Fibroblast of the aortic adventitia (primary cell): ENCODE measurements around the gene EMX1. TPM values are rescaled to one million over a fixed set of nuclear protein-coding genes. Genes with fewer than 3 reads are reported as not detected.
A peak's percentile ranks its signal among the peaks of the same experiment; 100 is the strongest.

Experiments used
- DNase-seq: peaks from one replicate; pipeline ENCODE4 v3.0.0-alpha.2; 2010; ENCODE audit warnings: low read depth
- H3K4me3 ChIP-seq: 2 replicates; pipeline ENCODE4 v1.5.1; 2011; ENCODE audit warnings: low read depth, mild to moderate bottlenecking, control low read depth, low read length, moderate library complexity
- total RNA-seq: library from RNA; depleted of rRNA; stranded (reverse); fragments of >200 nt; gene quantifications from 2 replicates; pipeline ENCODE4 v1.2.3, GENCODE V29; 2012; ENCODE audit warnings: low replicate concordance
- TF ChIP-seq, protein P1 (sequence below): IDR thresholded peaks from 2 replicates; pipeline ENCODE4 v1.5.1; 2011; ENCODE audit warnings: mild to moderate bottlenecking, low read length, control low read depth, inconsistent platforms; ENCODE audit not compliant: insufficient read depth

EMX1 gene
- total RNA-seq, 1 donor: not detected

GRCh38 chr2:72920318-72921087 lies 3.2 kb downstream of the EMX1 start:
- peak; percentile 35 for DNase-seq
- peak overlapping the region; percentile 25 for H3K4me3 ChIP-seq

GRCh38 chr2:72921088-72921851 lies 4.0 kb downstream of the EMX1 start:
- no peak for DNase-seq
- TF ChIP-seq, protein P1, sequence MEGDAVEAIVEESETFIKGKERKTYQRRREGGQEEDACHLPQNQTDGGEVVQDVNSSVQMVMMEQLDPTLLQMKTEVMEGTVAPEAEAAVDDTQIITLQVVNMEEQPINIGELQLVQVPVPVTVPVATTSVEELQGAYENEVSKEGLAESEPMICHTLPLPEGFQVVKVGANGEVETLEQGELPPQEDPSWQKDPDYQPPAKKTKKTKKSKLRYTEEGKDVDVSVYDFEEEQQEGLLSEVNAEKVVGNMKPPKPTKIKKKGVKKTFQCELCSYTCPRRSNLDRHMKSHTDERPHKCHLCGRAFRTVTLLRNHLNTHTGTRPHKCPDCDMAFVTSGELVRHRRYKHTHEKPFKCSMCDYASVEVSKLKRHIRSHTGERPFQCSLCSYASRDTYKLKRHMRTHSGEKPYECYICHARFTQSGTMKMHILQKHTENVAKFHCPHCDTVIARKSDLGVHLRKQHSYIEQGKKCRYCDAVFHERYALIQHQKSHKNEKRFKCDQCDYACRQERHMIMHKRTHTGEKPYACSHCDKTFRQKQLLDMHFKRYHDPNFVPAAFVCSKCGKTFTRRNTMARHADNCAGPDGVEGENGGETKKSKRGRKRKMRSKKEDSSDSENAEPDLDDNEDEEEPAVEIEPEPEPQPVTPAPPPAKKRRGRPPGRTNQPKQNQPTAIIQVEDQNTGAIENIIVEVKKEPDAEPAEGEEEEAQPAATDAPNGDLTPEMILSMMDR: no peak
- no peak overlapping the region for H3K4me3 ChIP-seq

More at GRCh38 chr2:72920318-72921087, 3.2 kb downstream of the EMX1 start:
- TF ChIP-seq, protein P1: no peak

- TF ChIP-seq, protein P1: no peak
- no peak for DNase-seq
- no peak overlapping the region for H3K4me3 ChIP-seq
Measured at GRCh38 chr2:72921853-72922252, 4.5 kb downstream of the EMX1 start.

- no peak for DNase-seq
- TF ChIP-seq, protein P1: no peak
- H3K4me3 ChIP-seq: no peak overlapping the region
Measured at GRCh38 chr2:72923833-72924352, 6.6 kb downstream of the EMX1 start.

DNA sequence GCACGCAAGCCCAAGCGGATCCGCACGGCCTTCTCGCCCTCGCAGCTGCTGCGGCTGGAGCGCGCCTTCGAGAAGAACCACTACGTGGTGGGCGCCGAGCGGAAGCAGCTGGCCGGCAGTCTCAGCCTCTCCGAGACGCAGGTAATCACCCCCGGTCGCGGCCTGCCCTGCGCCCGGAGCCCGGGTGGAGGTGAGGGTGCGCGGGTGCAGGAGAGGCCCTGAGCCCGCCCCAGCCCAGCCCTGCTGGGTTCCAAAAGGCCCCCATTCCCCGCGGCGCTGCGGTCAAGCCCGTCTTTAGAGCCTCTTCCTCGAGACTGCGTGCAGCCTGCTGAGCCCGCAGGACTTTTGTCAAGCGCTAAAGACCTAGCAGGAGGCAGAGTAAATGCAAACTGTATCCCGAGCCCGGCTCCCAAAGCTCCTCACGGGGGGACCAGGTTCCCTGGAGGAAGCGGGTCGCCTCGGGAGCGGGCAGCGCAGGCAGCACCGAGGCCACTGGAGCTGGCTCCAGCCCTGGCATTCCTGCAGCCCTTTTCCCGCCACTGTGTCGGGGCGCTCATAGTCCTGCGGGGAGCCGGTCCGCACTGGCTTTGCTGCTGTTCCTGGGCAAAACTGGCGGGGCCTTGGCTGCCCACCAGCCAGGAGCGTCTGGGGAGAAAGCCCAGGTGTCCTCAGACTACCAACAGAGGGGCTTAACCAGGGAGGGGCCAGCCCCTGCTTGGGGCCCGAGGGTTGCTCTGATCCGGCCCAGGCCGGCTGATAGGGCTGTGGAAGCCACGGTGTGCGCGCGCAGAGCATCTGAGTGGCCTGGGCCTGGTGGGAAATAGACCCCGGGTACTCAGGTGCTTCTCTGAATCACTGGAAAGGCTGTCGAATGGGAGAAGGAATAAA lies 7.3 kb downstream of the EMX1 start:
- DNase-seq: no peak
- TF ChIP-seq, protein P1: no peak
- H3K4me3 ChIP-seq: no peak overlapping the region

DNA sequence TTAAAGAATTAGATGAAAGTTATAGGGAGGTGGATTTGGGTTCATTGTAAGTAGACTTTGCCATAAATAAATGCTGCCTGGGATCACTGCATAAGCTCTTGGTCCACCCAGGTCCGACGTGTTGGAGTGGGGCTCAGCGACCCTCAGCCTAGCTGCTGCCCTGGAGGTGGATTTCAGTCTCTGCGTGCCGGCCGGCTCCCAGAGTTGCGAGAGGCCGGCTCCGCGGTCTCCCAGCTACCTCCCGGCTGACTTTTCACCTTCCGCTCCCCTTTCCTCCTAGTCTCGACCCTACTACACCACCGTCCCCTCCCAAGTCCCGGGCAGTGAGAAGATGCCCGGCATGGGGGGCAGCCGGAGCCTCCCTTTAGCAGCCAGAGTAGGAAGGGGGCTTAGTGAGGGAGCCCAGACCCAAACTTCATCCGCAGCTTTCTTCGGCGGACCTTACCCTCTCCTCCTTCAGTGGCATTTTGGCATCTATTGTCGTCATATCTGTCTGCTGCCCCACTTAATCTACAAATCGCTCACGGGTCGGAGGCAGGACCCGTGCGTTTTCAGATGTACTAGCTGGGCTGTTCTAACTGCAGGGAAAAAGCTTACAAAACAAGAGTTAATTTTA lies 8.1 kb downstream of the EMX1 start:
- DNase-seq: no peak
- TF ChIP-seq, protein P1: no peak
- H3K4me3 ChIP-seq: no peak overlapping the region
